A549 (cell line): ENCODE data around the gene PDZD2. TPM values are rescaled to one million over a fixed set of nuclear protein-coding genes. Genes with fewer than 3 reads are reported as not detected.
A peak's percentile ranks its signal among the peaks of the same experiment; 100 is the strongest.

ENCODE experiments used
- ATAC-seq, 2 experiments: fragments of 200-7000 bp in 1 of 2; fragments of >200 bp in 1 of 2; cut with Nextera tagmentation in 1 of 2; cut with Tn5 transposase in 1 of 2; 3 replicates each; pipeline versions ENCODE4 v1.8.0 to v1.9.1; 2018 to 2020; ENCODE audit warnings: mild to moderate bottlenecking in 1 of 2, moderate library complexity in 1 of 2
- CTCF ChIA-PET: fragments of 300-600 bp; sonication (Branson Sonifier 250); formaldehyde crosslinking; extraction: SDS; loops from one replicate; lab custom pipeline; 2021; ENCODE audit warnings: antibody characterized with exemption, inconsistent platforms; lab: Yijun Ruan, JAX
- POLR2A ChIA-PET: fragments of 350-600 bp; formaldehyde crosslinking; extraction: SDS; loops from one replicate; lab custom pipeline; 2021; ENCODE audit warnings: antibody characterized with exemption, inconsistent platforms; lab: Yijun Ruan, JAX
- DNase-seq, 2 experiments: peaks; one replicate each; pipeline versions ENCODE4 v3.0.0 to v3.0.0-alpha.2; 2011 to 2016; ENCODE audit warnings: low read depth in 1 of 2, low spot score in 1 of 2
- FAIRE-seq: peaks from 2 replicates; lab custom pipeline; 2011; peaks lifted over from hg19 to GRCh38; lab: Jason Lieb, UNC
- H3K27ac ChIP-seq, 2 experiments: fragments of >200 bp; sonication (Bioruptor Twin); formaldehyde crosslinking; 3 replicates each; pipeline ENCODE4 v1.5.1; 2016 to 2017
- H3K4me1 ChIP-seq: fragments of >200 bp; sonication (Bioruptor Twin); formaldehyde crosslinking; 3 replicates; pipeline ENCODE4 v1.6.1; 2016
- H3K4me2 ChIP-seq: fragments of >200 bp; sonication (Bioruptor Twin); formaldehyde crosslinking; 3 replicates; pipeline ENCODE4 v1.6.1; 2016
- H3K4me3 ChIP-seq: fragments of >200 bp; sonication (Bioruptor Twin); formaldehyde crosslinking; 3 replicates; pipeline ENCODE4 v1.5.1; 2016
- H3K9me3 ChIP-seq: fragments of >200 bp; sonication (Bioruptor Twin); formaldehyde crosslinking; 3 replicates; pipeline ENCODE4 v1.6.1; 2016
- CBX8 ChIP-seq: fragments of 200-600 bp; sonication (generic); IDR thresholded peaks from 2 replicates; pipeline ENCODE4 v1.6.1; 2016
- CHD2 ChIP-seq: fragments of 150-350 bp; IDR thresholded peaks from 2 replicates; pipeline ENCODE4 v1.6.1; 2014; ENCODE audit warnings: low read length; ENCODE audit not compliant: partially characterized antibody
- CHD4 ChIP-seq: fragments of 200-600 bp; sonication (generic); IDR thresholded peaks from 2 replicates; pipeline ENCODE4 v1.6.1; 2016; ENCODE audit warnings: antibody characterized with exemption, mild to moderate bottlenecking, borderline replicate concordance
- E2F6 ChIP-seq: IDR thresholded peaks from 2 replicates; pipeline ENCODE4 v1.6.1; 2012; ENCODE audit warnings: low read depth, borderline replicate concordance
- EHF ChIP-seq: fragments of 250-450 bp; sonication (Bioruptor Pico); IDR thresholded peaks from 2 replicates; pipeline ENCODE4 v1.5.0; 2020; ENCODE audit warnings: mild to moderate bottlenecking
- EP300 ChIP-seq, 2 experiments: fragments of >200 bp; sonication (Bioruptor Twin); formaldehyde crosslinking; IDR thresholded peaks; 2 replicates in 1 of 2; 3 replicates in 1 of 2; pipeline ENCODE4 v1.6.1; 2016 to 2017
- FOSL2 ChIP-seq, 2 experiments: fragments of 450-650 bp in 1 of 2; fragments of >200 bp in 1 of 2; sonication (Bioruptor Twin) in 1 of 2; formaldehyde crosslinking; IDR thresholded peaks; 2 replicates each; pipeline versions ENCODE4 v1.5.0 to v1.6.1; 2016 to 2020; ENCODE audit warnings: mild to moderate bottlenecking in 1 of 2, moderate library complexity in 1 of 2
- GATA3 ChIP-seq: IDR thresholded peaks from 2 replicates; pipeline ENCODE4 v1.6.1; 2012; ENCODE audit warnings: borderline replicate concordance
- HDAC2 ChIP-seq: fragments of 200-600 bp; sonication (generic); IDR thresholded peaks from 2 replicates; pipeline ENCODE4 v1.6.1; 2016
- HEYL ChIP-seq: fragments of 250-450 bp; sonication (Bioruptor Pico); IDR thresholded peaks from 2 replicates; pipeline ENCODE4 v1.8.0; 2021; ENCODE audit warnings: mild to moderate bottlenecking, moderate library complexity
- HMGXB4 ChIP-seq: fragments of 250-450 bp; sonication (Bioruptor Pico); IDR thresholded peaks from 2 replicates; pipeline ENCODE4 v1.5.0; 2021; ENCODE audit warnings: mild to moderate bottlenecking, moderate library complexity, borderline replicate concordance
- HOXB5 ChIP-seq: fragments of 250-450 bp; sonication (Bioruptor Pico); IDR thresholded peaks from 2 replicates; pipeline ENCODE4 v1.5.0; 2020; ENCODE audit warnings: mild to moderate bottlenecking, moderate library complexity
- JUN ChIP-seq, 2 experiments: fragments of >200 bp; sonication (Bioruptor Twin); formaldehyde crosslinking; IDR thresholded peaks; 2 replicates in 1 of 2; 3 replicates in 1 of 2; pipeline ENCODE4 v1.6.1; 2016 to 2017
- JUNB ChIP-seq: fragments of >200 bp; sonication (Bioruptor Twin); formaldehyde crosslinking; IDR thresholded peaks from 2 replicates; pipeline ENCODE4 v1.6.1; 2016
- MAX ChIP-seq: IDR thresholded peaks from 2 replicates; pipeline ENCODE4 v1.6.1; 2012
- MAZ ChIP-seq: fragments of 150-350 bp; IDR thresholded peaks from 2 replicates; pipeline ENCODE4 v1.6.1; 2014; ENCODE audit warnings: antibody characterized with exemption, low read depth, low read length, borderline replicate concordance
- MYC ChIP-seq: IDR thresholded peaks from 2 replicates; pipeline ENCODE4 v1.6.1; 2012; ENCODE audit warnings: mild to moderate bottlenecking, inconsistent platforms, low read length, improper control_type of control experiment, borderline replicate concordance
- POLR2A ChIP-seq: IDR thresholded peaks from 2 replicates; pipeline ENCODE4 v1.6.1; 2012; ENCODE audit warnings: mild to moderate bottlenecking, low read length
- RARB ChIP-seq: fragments of 250-450 bp; sonication (Bioruptor Pico); IDR thresholded peaks from 2 replicates; pipeline ENCODE4 v1.8.0; 2021; ENCODE audit warnings: mild to moderate bottlenecking, moderate library complexity
- RCOR1 ChIP-seq: fragments of 150-350 bp; IDR thresholded peaks from 2 replicates; pipeline ENCODE4 v1.6.1; 2014; ENCODE audit warnings: antibody characterized with exemption, low read length, low read depth
- REST ChIP-seq: fragments of 200-600 bp; sonication (generic); IDR thresholded peaks from 2 replicates; pipeline ENCODE4 v1.6.1; 2016; ENCODE audit warnings: antibody characterized with exemption, mild to moderate bottlenecking, moderate library complexity
- RFX5 ChIP-seq: fragments of 450-650 bp; IDR thresholded peaks from 2 replicates; pipeline ENCODE4 v1.7.1; 2014; ENCODE audit warnings: antibody characterized with exemption, mild to moderate bottlenecking, moderate library complexity
- SMC3 ChIP-seq: fragments of >200 bp; sonication (Bioruptor Twin); formaldehyde crosslinking; IDR thresholded peaks from 3 replicates; pipeline ENCODE4 v1.6.1; 2018; ENCODE audit warnings: inconsistent platforms
- SREBF2 ChIP-seq: fragments of 450-650 bp; IDR thresholded peaks from 2 replicates; pipeline ENCODE4 v1.6.1; 2014; ENCODE audit warnings: mild to moderate bottlenecking, moderate library complexity
- ZSCAN20 ChIP-seq: fragments of 250-450 bp; sonication (Bioruptor Pico); IDR thresholded peaks from 2 replicates; pipeline ENCODE4 v1.8.0; 2022; ENCODE audit warnings: mild to moderate bottlenecking, moderate library complexity
- whole genome bisulfite sequencing: methylation state at CpG from one replicate; pipeline ENCODE4 v1.1.6; 2017; ENCODE audit errors: missing lambda C conversion rate; 5-methylcytosine and 5-hydroxymethylcytosine counted together
- polyA plus RNA-seq, 4 experiments: library from polyadenylated mRNA; depleted of rRNA in 3 of 4; stranded (reverse); fragments of >200 nt; fragmentation: RNase III in 1 of 4; extraction: RNeasy Plus Mini Kit Qiagen cat#74134 plus additional on column Dnase treatment in 1 of 4; gene quantifications; 2 replicates in 3 of 4; 3 replicates in 1 of 4; pipeline ENCODE4 v1.2.3, GENCODE V29; 2011 to 2017

The PDZD2 gene
- polyA plus RNA-seq, 2 of the 4 experiments (the other 2 are of a cell fraction): 0.06 to 0.09 TPM

- 44% methylated on average over 4 of the region's 4 CpGs for WGBS
- TF ChIP-seq HMGXB4 (CRISPR knock-in tag): no peak
- Histone ChIP-seq H3K4me2 (no peak overlapping the region), H3K4me1 (no peaks in the 10 kb centered on the region), H3K27ac (no peak overlapping the region), H3K9me3 (no peaks in the 10 kb centered on the region), H3K4me3 (no peak overlapping the region)
- ChIA-PET POLR2A (no interaction called here), CTCF (interaction anchor here (0.7 kb wide), 1 partner anchor 26 kb away, joined by 3 read pairs; no protein-coding TSS in a partner anchor)
- FAIRE-seq (no peak), ATAC-seq (no peak), DNase-seq (no peak)
These were observed 67.3 kb downstream of the PDZD2 start for GRCh38 chr5:31706186-31706585.

- ATAC-seq (0 out of 6 replicates have a peak, but pooled peaks of 1 of the 2 experiments have one; percentile 13), FAIRE-seq (no peak), DNase-seq (peak in 1 of 2 experiments; percentile 3)
- no peak overlapping the region for H3K4me2 ChIP-seq
- TF ChIP-seq HDAC2: no peak
- TF ChIP-seq EP300 (IDR thresholded peaks at IDR 0.05): no peak
- no peak for TF ChIP-seq MYC
- no peak for TF ChIP-seq ZSCAN20 (CRISPR knock-in tag)
- TF ChIP-seq FOSL2 (IDR thresholded peaks at IDR 0.05): no peak
- no peak for TF ChIP-seq FOSL2 (CRISPR knock-in tag; IDR thresholded peaks at IDR 0.05)
- no peak for TF ChIP-seq MAX
- WGBS: 64% methylated on average over 4 of the region's 4 CpGs
- H3K27ac ChIP-seq: no peak overlapping the region
- no peak overlapping the region for H3K4me3 ChIP-seq
- H3K4me1 ChIP-seq: no peaks in the 10 kb centered on the region
- ChIA-PET CTCF (no interaction called here), POLR2A (no interaction called here)
- no peaks in the 10 kb centered on the region for H3K9me3 ChIP-seq
These were observed 68.4 kb downstream of the PDZD2 start for GRCh38 chr5:31707329-31707728.

- CTCF ChIA-PET: interaction anchor here (1.4 kb wide), 1 partner anchor 69 kb away, joined by 3 read pairs; the partner anchor contains the start of gene PDZD2
- ATAC-seq: no peak
- Histone ChIP-seq H3K4me1 (no peaks in the 10 kb centered on the region), H3K9me3 (no peaks in the 10 kb centered on the region), H3K4me3 (no peak overlapping the region), H3K4me2 (no peak overlapping the region), H3K27ac (no peak overlapping the region)
- TF ChIP-seq CHD2 (no peak), CHD4 (no peak), SMC3 (no peak), EP300 (IDR thresholded peaks at IDR 0.05) (no peak), CBX8 (no peak), RARB (no peak), REST (no peak), MYC (no peak), RCOR1 (no peak), JUN (IDR thresholded peaks at IDR 0.05) (no peak), HOXB5 (CRISPR knock-in tag) (no peak), JUNB (no peak), SREBF2 (no peak), MAZ (no peak), POLR2A (no peak), GATA3 (no peak), HEYL (CRISPR knock-in tag) (no peak), EHF (CRISPR knock-in tag) (no peak), E2F6 (no peak), RFX5 (no peak)
- POLR2A ChIA-PET: no interaction called here
- no peak for DNase-seq
- no peak for FAIRE-seq
- WGBS: 44% methylated on average over 5 of the region's 5 CpGs
These were observed 69.2 kb downstream of the PDZD2 start for GRCh38 chr5:31708089-31708488.
